ENCODE results near the gene TTC38. TPM values are rescaled to one million over a fixed set of nuclear protein-coding genes. Genes with fewer than 3 reads are reported as not detected.

The TTC38 gene
- total RNA-seq, 1 donor from 2014 or later: 21.5 TPM

- intact Hi-C loops (cut with DNase I): loop anchor here (5.0 kb wide), 1 partner anchor 330 kb away; no protein-coding TSS in a partner anchor
- no peak for DNase-seq (ENCODE audit: low spot score)
Measured at GRCh38 chr22:46317646-46318045, 49.8 kb downstream of the TTC38 start.

GRCh38 chr22:46318576-46318975, 50.8 kb downstream of the TTC38 start:
- intact Hi-C loops (cut with DNase I): loop anchor here (5.0 kb wide), 1 partner anchor 331 kb away; no protein-coding TSS in a partner anchor
- DNase-seq (ENCODE audit: low spot score): no peak

GRCh38 chr22:46319319-46319718, 51.5 kb downstream of the TTC38 start:
- intact Hi-C loops (cut with DNase I): loop anchor here (5.0 kb wide), 1 partner anchor 332 kb away; no protein-coding TSS in a partner anchor
- no peak for DNase-seq (ENCODE audit: low spot score)

DNA sequence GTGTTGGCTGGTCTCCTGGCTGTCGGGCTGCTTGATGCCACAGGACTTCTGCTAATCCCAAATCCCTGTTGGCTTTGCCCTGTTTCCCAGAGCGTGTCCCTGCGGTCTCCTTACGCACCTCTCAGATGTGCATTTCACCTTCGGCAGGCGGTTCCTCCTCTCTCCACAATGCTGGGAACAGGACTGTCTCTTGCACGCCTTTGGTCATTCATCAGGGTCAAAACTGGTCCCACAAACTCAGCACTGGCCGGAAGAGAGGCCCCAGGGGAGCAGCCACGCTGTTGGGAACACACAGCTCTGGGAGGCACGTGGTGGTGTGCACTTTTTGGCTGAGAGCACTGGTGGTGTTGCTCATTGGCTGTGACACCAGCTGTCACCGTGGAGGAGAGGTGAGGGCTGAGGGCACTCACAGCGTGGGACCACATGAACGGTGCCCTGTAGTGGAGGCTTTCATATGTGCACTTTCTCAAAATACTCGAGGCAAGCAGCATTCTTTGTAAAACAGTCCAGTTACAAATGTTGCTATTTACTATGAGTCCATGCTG, 52.4 kb downstream of the TTC38 start:
- intact Hi-C loops (cut with DNase I): no loop called here
- DNase-seq (ENCODE audit: low spot score): no peak

DNA sequence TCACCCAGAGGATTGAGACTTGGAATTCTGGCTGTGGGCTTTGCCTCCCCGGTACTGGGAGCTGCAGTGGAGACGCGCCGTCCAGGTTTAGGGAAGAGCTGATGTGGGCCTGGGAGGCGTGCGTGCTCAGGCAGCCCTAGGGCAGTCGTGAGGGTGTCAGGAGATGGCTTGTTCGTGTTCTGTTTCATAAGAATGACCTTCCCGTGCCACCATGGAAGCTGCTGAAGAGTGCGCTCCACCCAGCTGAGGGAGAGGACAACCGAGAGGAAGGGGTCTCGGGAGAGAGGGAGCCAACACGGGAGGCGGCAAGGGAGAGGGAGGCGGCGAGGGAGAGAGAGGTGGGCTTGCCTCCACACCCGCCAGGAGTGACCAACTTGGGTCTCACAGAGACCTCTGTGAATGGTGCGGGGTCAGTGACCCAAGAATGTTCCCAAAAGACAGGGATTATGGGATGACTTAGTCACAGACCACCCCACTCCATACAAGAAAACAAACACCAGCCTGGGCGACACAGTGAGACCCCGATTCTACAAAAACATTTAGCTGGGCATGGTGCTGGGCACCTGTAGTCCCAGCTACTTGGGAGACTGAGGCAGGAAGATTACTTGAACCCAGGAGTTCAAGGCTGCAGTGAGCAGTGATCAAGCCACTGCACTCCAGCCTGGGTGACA, 53.0 kb downstream of the TTC38 start:
- intact Hi-C loops (cut with DNase I): no loop called here
- no peak for DNase-seq (ENCODE audit: low spot score)

- intact Hi-C loops (cut with DNase I): no loop called here
- DNase-seq (ENCODE audit: low spot score): no peak
Measured at GRCh38 chr22:46322711-46323110, 54.9 kb downstream of the TTC38 start.

DNA sequence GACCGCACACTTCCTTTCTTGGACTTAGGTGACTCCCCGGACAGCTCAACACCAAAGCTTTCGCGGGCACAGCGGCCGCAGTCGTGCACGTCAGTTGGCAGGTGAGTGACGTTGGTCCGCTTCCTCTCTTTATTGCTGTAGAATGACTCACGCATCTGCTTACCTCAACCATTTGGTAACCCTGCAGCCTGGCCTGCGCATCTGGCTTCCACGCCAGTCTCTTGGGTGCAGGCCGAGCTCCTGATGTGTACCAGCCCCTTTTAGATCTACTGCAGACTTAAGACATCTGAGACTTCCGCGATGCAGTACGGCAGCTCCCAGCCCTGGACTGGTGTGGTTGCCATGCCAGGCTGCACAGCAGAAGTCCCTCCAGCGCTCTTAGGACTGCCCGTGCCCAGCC, 55.4 kb downstream of the TTC38 start:
- DNase-seq (ENCODE audit: low spot score): no peak
- intact Hi-C loops (cut with DNase I): no loop called here

DNA sequence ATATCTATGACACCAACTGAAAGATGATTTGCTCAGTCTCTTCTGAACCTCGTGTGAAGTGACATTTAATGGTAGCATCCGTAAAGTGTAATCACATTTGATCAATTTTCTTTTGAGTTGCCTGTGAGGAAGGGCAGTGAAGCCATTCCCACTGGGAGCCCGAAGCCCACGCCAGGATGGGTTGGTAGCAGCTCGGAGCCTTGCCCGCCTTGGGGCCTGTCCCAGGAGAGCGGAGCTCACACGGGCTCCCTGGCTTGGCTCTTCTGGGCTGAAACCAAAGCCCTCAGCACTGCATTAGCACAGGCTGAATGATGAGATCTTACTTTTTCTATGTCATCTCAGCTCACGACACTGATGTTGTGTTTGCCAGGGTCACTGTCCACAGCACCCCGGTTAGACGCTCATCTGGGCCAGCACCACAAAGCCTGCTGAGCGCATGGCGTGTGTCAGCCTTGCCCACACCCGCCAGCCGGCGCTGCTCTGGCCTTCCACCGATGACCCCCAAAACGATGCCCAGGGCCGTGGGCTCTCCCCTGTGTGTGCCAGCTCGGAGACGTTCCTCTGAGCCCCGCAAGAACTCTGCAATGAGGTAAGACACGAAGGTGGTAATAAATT, 58.4 kb downstream of the TTC38 start:
- no peak for DNase-seq (ENCODE audit: low spot score)
- intact Hi-C loops (cut with DNase I): no loop called here

- DNase-seq (ENCODE audit: low spot score): no peak
- intact Hi-C loops (cut with DNase I): no loop called here
Measured at GRCh38 chr22:46327691-46328465, 60.1 kb downstream of the TTC38 start.

- DNase-seq (ENCODE audit: low spot score): no peak
- intact Hi-C loops (cut with DNase I): no loop called here
Measured at GRCh38 chr22:46328797-46329196, 61.0 kb downstream of the TTC38 start.

- intact Hi-C loops (cut with DNase I): no loop called here
- DNase-seq (ENCODE audit: low spot score): no peak
Measured at GRCh38 chr22:46329616-46330015, 61.8 kb downstream of the TTC38 start.

DNA sequence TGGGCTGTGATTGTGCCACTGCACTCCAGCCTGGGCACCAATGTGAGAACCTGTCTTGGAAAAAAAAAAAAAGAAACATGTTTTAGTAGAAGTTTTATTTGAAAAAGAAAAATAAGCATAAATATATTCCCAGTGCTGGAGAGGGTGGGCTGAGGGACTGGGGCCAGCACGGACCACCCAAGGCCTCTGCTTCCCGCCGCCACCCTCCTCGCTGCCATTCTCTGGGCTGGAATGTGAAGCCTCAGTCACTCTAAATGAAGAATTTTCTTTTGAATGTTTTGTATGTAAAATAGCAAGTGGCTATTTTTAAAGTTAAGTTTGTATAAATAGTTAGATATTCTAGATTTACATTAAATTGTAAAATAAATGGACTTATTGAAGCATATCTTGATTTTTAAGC, 62.6 kb downstream of the TTC38 start:
- intact Hi-C loops (cut with DNase I): no loop called here
- DNase-seq (ENCODE audit: low spot score): no peak

GRCh38 chr22:46331496-46331895, 63.7 kb downstream of the TTC38 start:
- no peak for DNase-seq (ENCODE audit: low spot score)

GRCh38 chr22:46335201-46336118, 67.7 kb downstream of the TTC38 start, which contains the start of gene TRMU:
Gene TRMU, plus strand, starts transcription at chr22:46335714. Its CDS starts 51 bp downstream, at chr22:46335765.
- DNase-seq (ENCODE audit: low spot score): peak; percentile 94
- intact Hi-C loops (cut with DNase I): no loop called here

More at GRCh38 chr22:46331496-46331895, 63.7 kb downstream of the TTC38 start:
- intact Hi-C loops (cut with DNase I): no loop called here

- no peak for DNase-seq (ENCODE audit: low spot score)
- intact Hi-C loops (cut with DNase I): no loop called here
Measured at GRCh38 chr22:46336119-46337078, 68.6 kb downstream of the TTC38 start.

DNA sequence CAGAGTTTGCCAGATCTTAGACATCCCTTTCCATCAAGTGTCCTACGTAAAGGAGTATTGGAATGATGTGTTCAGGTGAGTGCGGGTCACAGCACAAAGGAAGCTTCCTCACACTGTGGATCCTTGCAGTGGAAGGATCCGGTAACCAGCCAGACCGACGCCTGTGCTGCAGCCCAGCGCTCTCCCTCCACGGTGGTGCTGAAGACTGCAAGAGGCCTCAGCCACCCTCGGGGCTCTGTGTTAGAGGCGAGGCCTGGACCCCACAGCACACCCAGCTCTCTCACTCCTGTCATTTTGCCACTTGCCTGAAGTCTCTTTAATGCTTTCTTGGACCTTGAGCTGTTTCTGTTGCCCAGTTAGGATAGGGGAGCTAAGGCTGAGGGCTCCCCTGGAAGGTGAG, 70.1 kb downstream of the TTC38 start:
- intact Hi-C loops (cut with DNase I): no loop called here
- DNase-seq (ENCODE audit: low spot score): no peak

DNA sequence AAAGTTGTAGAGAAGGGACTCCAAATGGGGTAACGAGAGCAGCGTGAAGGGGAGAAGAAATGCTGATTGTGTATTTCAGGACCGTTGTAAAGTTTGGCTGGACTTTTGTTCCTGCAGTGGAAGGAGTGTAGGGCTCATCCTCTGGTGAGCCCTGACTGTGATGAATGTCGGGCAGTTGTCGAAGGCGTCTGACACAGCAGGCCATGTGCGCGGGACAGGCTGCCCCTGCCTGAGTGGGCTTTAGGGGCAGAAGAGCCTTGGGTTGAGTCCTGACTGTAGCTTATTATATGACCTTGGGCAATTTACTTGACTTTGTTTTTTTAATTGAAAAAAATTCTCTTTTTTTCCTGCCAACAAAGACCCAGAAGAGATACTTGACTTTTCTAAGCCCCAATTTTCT, 70.8 kb downstream of the TTC38 start:
- DNase-seq (ENCODE audit: low spot score): no peak
- intact Hi-C loops (cut with DNase I): no loop called here

- intact Hi-C loops (cut with DNase I): loop anchor here (10.0 kb wide), 1 partner anchor 425 kb away; the partner anchor contains the start of gene TBC1D22A
- DNase-seq (ENCODE audit: low spot score): no peak
Measured at GRCh38 chr22:46339956-46340355, 72.1 kb downstream of the TTC38 start.

All from cardiac septum (tissue), 1 donor.